HG03439 (cell line): ENCODE data around the gene CCDC150.

ENCODE experiments used
- ATAC-seq: cut with Tn5 transposase; IDR thresholded peaks from one replicate; pipeline ENCODE4 v1.9.1; 2021; ENCODE audit warnings: mild to moderate bottlenecking, moderate library complexity; ENCODE audit not compliant: unreplicated experiment

The CCDC150 gene

GRCh38 chr2:196758474-196759377, 119.2 kb downstream of the CCDC150 start:
- ATAC-seq: no peak

- no peak for ATAC-seq
Measured at GRCh38 chr2:196759378-196759706, 119.8 kb downstream of the CCDC150 start.

GRCh38 chr2:196767101-196767500, 127.6 kb downstream of the CCDC150 start:
- no peak for ATAC-seq
